A549 (cell line): Measurements from ENCODE around the gene PEX10. TPM values are rescaled to one million over a fixed set of nuclear protein-coding genes. Genes with fewer than 3 reads are reported as not detected.
A peak's percentile ranks its signal among the peaks of the same experiment; 100 is the strongest.

ENCODE experiments used
- ATAC-seq, 2 experiments: fragments of 200-7000 bp in 1 of 2; fragments of >200 bp in 1 of 2; cut with Nextera tagmentation in 1 of 2; cut with Tn5 transposase in 1 of 2; 3 replicates each; pipeline versions ENCODE4 v1.8.0 to v1.9.1; 2018 to 2020; ENCODE audit warnings: mild to moderate bottlenecking in 1 of 2, moderate library complexity in 1 of 2
- CTCF ChIA-PET: fragments of 300-600 bp; sonication (Branson Sonifier 250); formaldehyde crosslinking; extraction: SDS; loops from one replicate; lab custom pipeline; 2021; ENCODE audit warnings: antibody characterized with exemption, inconsistent platforms; lab: Yijun Ruan, JAX
- POLR2A ChIA-PET: fragments of 350-600 bp; formaldehyde crosslinking; extraction: SDS; loops from one replicate; lab custom pipeline; 2021; ENCODE audit warnings: antibody characterized with exemption, inconsistent platforms; lab: Yijun Ruan, JAX
- DNase-seq, 2 experiments: peaks; one replicate each; pipeline versions ENCODE4 v3.0.0 to v3.0.0-alpha.2; 2011 to 2016; ENCODE audit warnings: low read depth in 1 of 2, low spot score in 1 of 2
- FAIRE-seq: peaks from 2 replicates; lab custom pipeline; 2011; peaks lifted over from hg19 to GRCh38; lab: Jason Lieb, UNC
- H3K27ac ChIP-seq, 2 experiments: fragments of >200 bp; sonication (Bioruptor Twin); formaldehyde crosslinking; 3 replicates each; pipeline ENCODE4 v1.5.1; 2016 to 2017
- H3K4me1 ChIP-seq: fragments of >200 bp; sonication (Bioruptor Twin); formaldehyde crosslinking; 3 replicates; pipeline ENCODE4 v1.6.1; 2016
- H3K4me2 ChIP-seq: fragments of >200 bp; sonication (Bioruptor Twin); formaldehyde crosslinking; 3 replicates; pipeline ENCODE4 v1.6.1; 2016
- H3K4me3 ChIP-seq: fragments of >200 bp; sonication (Bioruptor Twin); formaldehyde crosslinking; 3 replicates; pipeline ENCODE4 v1.5.1; 2016
- H3K9me3 ChIP-seq: fragments of >200 bp; sonication (Bioruptor Twin); formaldehyde crosslinking; 3 replicates; pipeline ENCODE4 v1.6.1; 2016
- BHLHE40 ChIP-seq: IDR thresholded peaks from 2 replicates; pipeline ENCODE4 v1.6.1; 2012; ENCODE audit warnings: low read depth, low read length, inconsistent platforms
- CHD2 ChIP-seq: fragments of 150-350 bp; IDR thresholded peaks from 2 replicates; pipeline ENCODE4 v1.6.1; 2014; ENCODE audit warnings: low read length; ENCODE audit not compliant: partially characterized antibody
- EHF ChIP-seq: fragments of 250-450 bp; sonication (Bioruptor Pico); IDR thresholded peaks from 2 replicates; pipeline ENCODE4 v1.5.0; 2020; ENCODE audit warnings: mild to moderate bottlenecking
- FOXS1 ChIP-seq: fragments of 250-450 bp; sonication (Bioruptor Pico); IDR thresholded peaks from 2 replicates; pipeline ENCODE4 v1.5.0; 2020; ENCODE audit warnings: mild to moderate bottlenecking, moderate library complexity
- HOXA7 ChIP-seq: fragments of 250-450 bp; sonication (Bioruptor Pico); IDR thresholded peaks from 2 replicates; pipeline ENCODE4 v1.5.0; 2020; ENCODE audit warnings: mild to moderate bottlenecking, moderate library complexity
- HOXB13 ChIP-seq: fragments of 250-450 bp; sonication (Bioruptor Pico); IDR thresholded peaks from 2 replicates; pipeline ENCODE4 v1.5.0; 2020; ENCODE audit warnings: low read depth, mild to moderate bottlenecking, moderate library complexity
- JUNB ChIP-seq: fragments of >200 bp; sonication (Bioruptor Twin); formaldehyde crosslinking; IDR thresholded peaks from 2 replicates; pipeline ENCODE4 v1.6.1; 2016
- KDM5A ChIP-seq: fragments of 200-600 bp; sonication (generic); IDR thresholded peaks from 2 replicates; pipeline ENCODE4 v1.6.1; 2016; ENCODE audit warnings: antibody characterized with exemption, mild to moderate bottlenecking
- MAFK ChIP-seq: fragments of 450-650 bp; IDR thresholded peaks from 2 replicates; pipeline ENCODE4 v1.6.1; 2014; ENCODE audit not compliant: partially characterized antibody
- NFE2L2 ChIP-seq: fragments of 150-350 bp; conservative IDR thresholded peaks from 2 replicates; pipeline ENCODE4 v1.6.1; 2014; ENCODE audit warnings: low read length
- RAD21 ChIP-seq, 2 experiments: fragments of >200 bp in 1 of 2; sonication (Bioruptor Twin) in 1 of 2; formaldehyde crosslinking in 1 of 2; IDR thresholded peaks in 1 of 2; conservative IDR thresholded peaks in 1 of 2; 2 replicates in 1 of 2; 3 replicates in 1 of 2; pipeline ENCODE4 v1.6.1; 2012 to 2018; ENCODE audit warnings: inconsistent platforms in 1 of 2
- RARB ChIP-seq: fragments of 250-450 bp; sonication (Bioruptor Pico); IDR thresholded peaks from 2 replicates; pipeline ENCODE4 v1.8.0; 2021; ENCODE audit warnings: mild to moderate bottlenecking, moderate library complexity
- RCOR1 ChIP-seq: fragments of 150-350 bp; IDR thresholded peaks from 2 replicates; pipeline ENCODE4 v1.6.1; 2014; ENCODE audit warnings: antibody characterized with exemption, low read length, low read depth
- SMC3 ChIP-seq: fragments of >200 bp; sonication (Bioruptor Twin); formaldehyde crosslinking; IDR thresholded peaks from 3 replicates; pipeline ENCODE4 v1.6.1; 2018; ENCODE audit warnings: inconsistent platforms
- SREBF2 ChIP-seq: fragments of 450-650 bp; IDR thresholded peaks from 2 replicates; pipeline ENCODE4 v1.6.1; 2014; ENCODE audit warnings: mild to moderate bottlenecking, moderate library complexity
- ZC3H11A ChIP-seq: fragments of 450-650 bp; IDR thresholded peaks from 2 replicates; pipeline ENCODE4 v1.6.1; 2014; ENCODE audit warnings: antibody characterized with exemption, mild to moderate bottlenecking
- ZFP36 ChIP-seq: fragments of 450-650 bp; IDR thresholded peaks from 2 replicates; pipeline ENCODE4 v1.6.1; 2014; ENCODE audit warnings: borderline replicate concordance; ENCODE audit not compliant: partially characterized antibody
- WGBS: methylation state at CpG from one replicate; pipeline ENCODE4 v1.1.6; 2017; ENCODE audit errors: missing lambda C conversion rate; 5-methylcytosine and 5-hydroxymethylcytosine counted together
- polyA plus RNA-seq, 4 experiments: library from polyadenylated mRNA; depleted of rRNA in 3 of 4; stranded (reverse); fragments of >200 nt; fragmentation: RNase III in 1 of 4; extraction: RNeasy Plus Mini Kit Qiagen cat#74134 plus additional on column Dnase treatment in 1 of 4; gene quantifications; 2 replicates in 3 of 4; 3 replicates in 1 of 4; pipeline ENCODE4 v1.2.3, GENCODE V29; 2011 to 2017
- TF ChIP-seq, protein P1 (sequence below): fragments of 450-650 bp; IDR thresholded peaks from 2 replicates; pipeline ENCODE4 v1.6.1; 2014; ENCODE audit warnings: antibody characterized with exemption
- TF ChIP-seq, protein P2 (sequence below): fragments of >200 bp; sonication (Bioruptor Twin); formaldehyde crosslinking; IDR thresholded peaks from 3 replicates; pipeline ENCODE4 v1.6.1; 2016
- TF ChIP-seq, protein P3 (sequence below): fragments of >200 bp; sonication (Bioruptor Twin); formaldehyde crosslinking; IDR thresholded peaks from 3 replicates; pipeline ENCODE4 v1.5.1; 2016

The PEX10 gene
- polyA plus RNA-seq, 2 of the 4 experiments (the other 2 are of a cell fraction): 12.3 to 20.2 TPM

DNA sequence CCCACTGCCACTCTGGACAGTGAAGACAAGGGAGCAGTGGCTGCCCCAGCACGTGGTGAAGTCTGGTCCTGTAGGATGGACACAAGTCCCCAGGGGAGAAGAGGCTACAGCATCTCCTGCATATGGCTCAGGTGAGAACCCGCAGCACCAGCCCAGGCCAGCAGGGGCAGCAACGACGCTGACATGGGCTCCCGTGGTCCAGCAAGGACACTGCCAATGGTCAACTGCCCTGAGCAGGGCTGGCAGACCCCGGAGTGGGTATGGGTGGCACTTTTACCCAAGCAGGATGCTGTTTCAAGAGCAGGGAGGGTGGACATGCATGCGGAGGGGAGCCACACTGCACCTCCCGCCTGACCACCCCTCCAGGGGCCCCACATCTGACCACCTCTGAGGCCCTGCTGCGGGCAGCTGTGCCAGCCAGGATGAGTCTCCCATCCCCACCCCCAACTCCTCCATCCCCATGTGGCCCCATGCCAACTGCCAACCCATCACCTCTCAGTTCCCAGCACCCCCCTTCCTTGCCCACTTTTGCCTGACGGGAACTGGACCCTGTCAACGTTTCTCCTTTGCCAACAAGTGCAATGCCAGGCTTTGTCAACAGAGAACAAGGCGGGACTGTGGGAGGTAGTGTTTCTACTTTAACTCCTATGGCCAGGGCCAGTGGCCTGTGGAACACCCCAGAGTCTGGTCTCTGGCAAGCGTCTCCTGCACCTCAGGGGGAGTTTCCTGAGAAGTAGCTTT is 29.6 kb downstream of the PEX10 start:
- ChIA-PET POLR2A (interaction anchor here (1.3 to 2.9 kb wide), 3 partner anchors 68 to 188 kb away, joined by 4 to 25 read pairs (median 5); partner anchors contain the start of gene FAAP20), CTCF (interaction anchor here (0.6 to 16.3 kb wide), 29 partner anchors 8 to 243 kb away, joined by 3 to 267 read pairs (median 5); partner anchors contain the start of genes FAAP20, MORN1 and RER1)
- no peaks in the 10 kb centered on the region for H3K9me3 ChIP-seq
- no peak overlapping the region for H3K27ac ChIP-seq
- TF ChIP-seq EHF (CRISPR knock-in tag): no peak
- TF ChIP-seq BHLHE40: no peak
- no peak for TF ChIP-seq HOXB13 (CRISPR knock-in tag)
- no peak for TF ChIP-seq ZC3H11A
- no peak for TF ChIP-seq NFE2L2
- no peak for TF ChIP-seq CHD2
- TF ChIP-seq RARB (CRISPR knock-in tag): no peak
- TF ChIP-seq KDM5A: no peak
- no peak for TF ChIP-seq ZFP36
- no peak for TF ChIP-seq JUNB
- TF ChIP-seq, protein P1, sequence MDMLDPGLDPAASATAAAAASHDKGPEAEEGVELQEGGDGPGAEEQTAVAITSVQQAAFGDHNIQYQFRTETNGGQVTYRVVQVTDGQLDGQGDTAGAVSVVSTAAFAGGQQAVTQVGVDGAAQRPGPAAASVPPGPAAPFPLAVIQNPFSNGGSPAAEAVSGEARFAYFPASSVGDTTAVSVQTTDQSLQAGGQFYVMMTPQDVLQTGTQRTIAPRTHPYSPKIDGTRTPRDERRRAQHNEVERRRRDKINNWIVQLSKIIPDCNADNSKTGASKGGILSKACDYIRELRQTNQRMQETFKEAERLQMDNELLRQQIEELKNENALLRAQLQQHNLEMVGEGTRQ: no peak
- TF ChIP-seq RCOR1: no peak
- TF ChIP-seq FOXS1 (CRISPR knock-in tag): no peak
- no peak for TF ChIP-seq HOXA7
- TF ChIP-seq, protein P2, sequence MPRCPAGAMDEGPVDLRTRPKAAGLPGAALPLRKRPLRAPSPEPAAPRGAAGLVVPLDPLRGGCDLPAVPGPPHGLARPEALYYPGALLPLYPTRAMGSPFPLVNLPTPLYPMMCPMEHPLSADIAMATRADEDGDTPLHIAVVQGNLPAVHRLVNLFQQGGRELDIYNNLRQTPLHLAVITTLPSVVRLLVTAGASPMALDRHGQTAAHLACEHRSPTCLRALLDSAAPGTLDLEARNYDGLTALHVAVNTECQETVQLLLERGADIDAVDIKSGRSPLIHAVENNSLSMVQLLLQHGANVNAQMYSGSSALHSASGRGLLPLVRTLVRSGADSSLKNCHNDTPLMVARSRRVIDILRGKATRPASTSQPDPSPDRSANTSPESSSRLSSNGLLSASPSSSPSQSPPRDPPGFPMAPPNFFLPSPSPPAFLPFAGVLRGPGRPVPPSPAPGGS: no peak
- TF ChIP-seq SREBF2: no peak
- no peak overlapping the region for H3K4me2 ChIP-seq
- DNase-seq: peak; percentile 52 to 70
- no peak overlapping the region for H3K4me3 ChIP-seq
- WGBS: 74% methylated on average over 9 of the region's 13 CpGs
- H3K4me1 ChIP-seq: no peaks in the 10 kb centered on the region
- no peak for FAIRE-seq
- ATAC-seq: peak; percentile 73 to 80

DNA sequence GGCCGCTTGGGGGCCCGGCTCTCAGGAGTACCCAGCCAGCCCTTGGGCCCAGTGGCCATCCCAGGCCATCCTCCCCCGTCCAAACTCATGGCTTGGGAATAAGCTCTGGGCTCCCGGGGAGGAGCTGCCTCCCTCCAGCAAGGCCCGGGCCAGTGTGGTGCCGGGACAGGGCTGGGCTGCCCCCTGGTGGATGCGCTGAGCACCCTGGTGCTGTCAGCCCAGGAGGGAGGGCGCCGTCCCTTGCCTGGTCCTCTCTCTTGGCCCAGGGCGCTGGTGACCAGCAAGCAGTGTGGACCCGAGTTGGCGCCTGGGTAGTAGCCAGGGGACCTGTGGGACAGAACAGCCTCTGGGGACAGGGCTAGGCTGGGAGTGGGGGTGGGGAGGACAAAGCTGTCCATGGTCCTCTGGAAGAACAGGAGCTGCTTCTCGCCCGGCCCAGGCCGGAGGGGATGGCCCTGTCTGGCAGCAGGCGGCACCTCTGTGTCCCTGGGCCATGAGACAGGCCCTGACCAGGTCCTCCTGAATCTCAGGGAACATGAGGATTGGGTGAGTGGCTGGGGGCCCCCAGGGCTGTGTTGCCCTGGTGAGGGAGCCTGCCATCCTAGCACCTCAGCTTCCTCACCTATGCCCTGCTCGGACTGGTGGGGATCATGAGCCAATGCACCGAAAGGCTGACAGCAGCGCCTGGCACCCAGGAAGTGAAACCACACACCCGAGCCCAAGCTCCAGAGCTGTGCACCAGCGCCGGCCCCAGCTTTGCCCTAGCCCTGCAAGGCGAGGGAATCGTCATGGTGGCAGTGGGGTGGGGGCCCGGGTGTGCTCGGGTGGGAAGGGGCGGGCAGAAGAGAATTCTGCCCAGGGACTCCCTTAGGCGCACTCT is 30.4 kb downstream of the PEX10 start:
- no peak overlapping the region for H3K4me2 ChIP-seq
- CTCF ChIA-PET: interaction anchor here (0.7 to 16.3 kb wide), 31 partner anchors 9 to 246 kb away, joined by 3 to 267 read pairs (median 5); partner anchors contain the start of genes FAAP20, MORN1 and RER1
- FAIRE-seq (no peak), ATAC-seq (peak; percentile 90 to 98), DNase-seq (peak; percentile 67 to 89)
- H3K9me3 ChIP-seq: no peaks in the 10 kb centered on the region
- H3K27ac ChIP-seq: no peak overlapping the region
- no peak overlapping the region for H3K4me3 ChIP-seq
- POLR2A ChIA-PET: interaction anchor here (1.0 to 2.9 kb wide), 4 partner anchors 9 to 187 kb away, joined by 4 to 25 read pairs (median 5); partner anchors contain the start of genes FAAP20, MORN1 and RER1
- WGBS: 72% methylated on average over 12 of the region's 28 CpGs
- H3K4me1 ChIP-seq: no peaks in the 10 kb centered on the region
- TF ChIP-seq MAFK (no peak), RAD21 (conservative IDR thresholded peaks at IDR 0.05 in 1 of 2, IDR thresholded peaks at IDR 0.05 in 1 of 2) (peak; percentile 76 to 82), SMC3 (peak; percentile 86)
- TF ChIP-seq, protein P3, sequence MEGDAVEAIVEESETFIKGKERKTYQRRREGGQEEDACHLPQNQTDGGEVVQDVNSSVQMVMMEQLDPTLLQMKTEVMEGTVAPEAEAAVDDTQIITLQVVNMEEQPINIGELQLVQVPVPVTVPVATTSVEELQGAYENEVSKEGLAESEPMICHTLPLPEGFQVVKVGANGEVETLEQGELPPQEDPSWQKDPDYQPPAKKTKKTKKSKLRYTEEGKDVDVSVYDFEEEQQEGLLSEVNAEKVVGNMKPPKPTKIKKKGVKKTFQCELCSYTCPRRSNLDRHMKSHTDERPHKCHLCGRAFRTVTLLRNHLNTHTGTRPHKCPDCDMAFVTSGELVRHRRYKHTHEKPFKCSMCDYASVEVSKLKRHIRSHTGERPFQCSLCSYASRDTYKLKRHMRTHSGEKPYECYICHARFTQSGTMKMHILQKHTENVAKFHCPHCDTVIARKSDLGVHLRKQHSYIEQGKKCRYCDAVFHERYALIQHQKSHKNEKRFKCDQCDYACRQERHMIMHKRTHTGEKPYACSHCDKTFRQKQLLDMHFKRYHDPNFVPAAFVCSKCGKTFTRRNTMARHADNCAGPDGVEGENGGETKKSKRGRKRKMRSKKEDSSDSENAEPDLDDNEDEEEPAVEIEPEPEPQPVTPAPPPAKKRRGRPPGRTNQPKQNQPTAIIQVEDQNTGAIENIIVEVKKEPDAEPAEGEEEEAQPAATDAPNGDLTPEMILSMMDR: peak; percentile 68
